Effector CD8-positive, alpha-beta T cell (primary cell): ENCODE results near the gene SULT1C3.

Experiments used
- DNase-seq: peaks from one replicate; lab custom pipeline; 2025; lab: John Stamatoyannopoulos, UW
- total RNA-seq, 4 experiments: gene quantifications; one replicate each; lab custom pipeline; 2026; lab: John Stamatoyannopoulos, UW

The SULT1C3 gene
- total RNA-seq, result 0 reads per million in 4 experiments

DNA sequence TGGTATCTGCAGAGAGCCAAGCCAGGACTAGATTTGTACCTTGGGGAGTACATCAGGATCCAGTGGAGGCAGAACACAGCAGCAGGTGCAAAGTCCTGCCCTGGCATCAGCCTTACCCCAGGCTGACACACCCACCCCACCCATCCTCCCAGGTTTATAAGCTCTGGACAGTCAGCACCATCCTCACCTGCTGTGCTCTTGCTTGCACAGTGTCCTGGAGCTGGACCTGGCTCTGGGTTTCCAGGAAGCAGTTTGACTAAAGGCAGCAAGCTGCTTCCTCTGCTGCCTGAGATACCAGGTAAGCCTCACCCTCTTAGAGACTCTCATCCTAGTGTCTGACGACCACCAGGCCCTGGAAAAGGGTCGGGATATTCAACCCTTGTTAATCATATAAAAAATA lies at the start of gene SULT1C3:
SULT1C3 (plus strand) TSS at position 183 of the 400 bp plus-strand sequence. CDS start 7,227 bp downstream, outside the sequence.
- DNase-seq, result no peak

DNA sequence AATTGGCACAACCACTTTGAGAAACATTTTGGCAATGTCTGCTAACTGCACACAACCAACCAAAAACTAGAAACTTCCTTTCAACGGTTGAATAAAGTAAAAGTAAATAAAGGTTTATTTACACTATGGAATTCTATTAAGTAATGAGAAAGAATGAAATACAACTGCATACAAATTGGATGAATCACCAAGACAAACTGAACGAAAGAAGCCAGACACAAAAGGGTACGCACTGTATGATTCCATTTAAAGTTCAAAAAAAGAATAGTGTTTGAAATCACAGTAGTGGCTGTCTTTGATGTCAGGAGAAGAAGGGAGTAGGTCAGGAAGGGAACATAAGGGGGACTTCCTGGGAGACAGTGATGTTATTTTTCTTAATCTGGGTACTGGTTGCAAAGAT lies 46.5 kb upstream of the SULT1C3 start:
- DNase-seq, result no peak

DNA sequence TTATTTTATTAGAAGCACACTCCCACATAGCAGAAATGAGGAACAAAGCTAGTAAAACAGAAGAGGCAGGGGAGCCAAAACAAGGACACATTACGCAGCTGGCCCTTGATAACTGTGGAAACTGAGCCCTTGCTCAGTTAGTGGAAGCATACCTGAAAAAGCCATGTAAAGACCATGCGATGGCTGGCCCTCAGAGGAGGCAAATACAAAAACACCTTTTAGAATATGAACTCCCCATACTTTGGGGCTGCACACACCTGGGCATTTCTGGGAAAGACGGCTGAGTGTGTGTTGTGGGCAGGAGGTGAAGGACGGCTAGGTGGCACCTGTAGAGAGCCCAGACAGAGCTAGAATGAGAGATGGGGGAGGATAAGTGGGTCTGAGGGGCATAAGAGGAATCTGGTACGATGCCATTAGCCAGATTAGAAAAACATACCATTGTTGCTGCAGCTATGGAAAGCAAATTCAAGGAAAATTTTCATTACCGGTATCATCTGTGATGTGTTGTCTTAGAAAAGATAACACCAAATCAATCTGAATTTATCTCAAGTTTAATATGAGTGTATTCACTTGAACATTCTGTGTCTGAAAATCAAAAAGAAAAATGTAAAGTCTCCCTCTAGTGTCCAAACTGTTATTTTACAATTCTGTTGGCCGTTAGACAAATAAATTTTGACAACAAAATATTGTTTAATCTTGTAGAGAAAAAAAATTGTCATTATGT lies 45.2 kb upstream of the SULT1C3 start:
- DNase-seq, result no peak

DNA sequence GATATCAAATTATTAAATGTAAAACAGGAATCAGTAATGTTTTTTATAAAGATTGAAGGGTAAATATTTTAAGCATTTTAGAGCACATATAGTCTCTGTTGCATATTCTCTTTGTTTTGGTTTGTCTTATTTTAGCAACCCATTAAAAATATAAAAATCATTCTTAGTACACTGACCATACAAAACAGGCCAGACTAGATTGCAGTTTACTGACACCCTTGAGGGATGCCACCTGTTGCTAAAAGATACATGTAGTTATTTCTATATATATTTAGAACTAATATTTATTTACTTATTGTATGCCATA lies 44.7 kb upstream of the SULT1C3 start:
- no peak for DNase-seq

DNA sequence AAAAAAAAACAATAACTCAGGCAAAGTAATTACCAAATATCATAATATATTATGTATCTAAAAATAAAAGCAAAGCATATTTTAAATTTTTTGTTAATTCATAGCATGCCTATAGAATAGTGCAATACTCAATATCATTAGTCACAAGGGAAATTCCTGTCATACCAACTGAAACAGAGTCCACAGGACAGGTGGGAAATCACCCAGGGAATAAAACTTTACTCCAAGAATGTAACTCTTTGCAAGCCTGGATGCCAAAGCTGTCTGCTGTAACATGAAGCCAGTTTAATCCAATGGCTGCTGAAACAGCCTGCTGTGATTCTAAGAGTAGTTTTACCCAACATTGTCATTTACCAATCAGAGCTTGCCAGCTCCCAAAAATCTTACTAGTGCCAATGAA lies 40.0 kb upstream of the SULT1C3 start:
- DNase-seq, result no peak

DNA sequence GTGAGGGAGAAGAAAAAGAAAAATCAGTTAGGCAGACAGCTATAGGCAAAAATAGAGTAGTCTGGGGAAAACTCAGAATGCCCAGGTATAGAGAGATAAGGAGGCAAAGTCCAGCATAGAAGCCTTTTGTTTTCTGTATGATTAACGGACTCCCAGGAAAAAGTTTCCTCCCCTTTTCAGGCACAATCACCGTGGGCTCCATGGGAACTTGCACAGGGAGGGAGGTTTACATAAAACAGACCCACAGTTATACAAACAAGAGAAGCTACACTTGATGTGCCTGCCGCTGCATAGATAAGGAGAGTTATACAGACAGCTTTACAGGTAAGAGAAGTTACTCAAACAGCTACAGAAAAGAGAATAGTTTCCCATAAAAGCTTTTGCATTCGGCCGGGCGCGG lies 39.2 kb upstream of the SULT1C3 start:
- no peak for DNase-seq

DNA sequence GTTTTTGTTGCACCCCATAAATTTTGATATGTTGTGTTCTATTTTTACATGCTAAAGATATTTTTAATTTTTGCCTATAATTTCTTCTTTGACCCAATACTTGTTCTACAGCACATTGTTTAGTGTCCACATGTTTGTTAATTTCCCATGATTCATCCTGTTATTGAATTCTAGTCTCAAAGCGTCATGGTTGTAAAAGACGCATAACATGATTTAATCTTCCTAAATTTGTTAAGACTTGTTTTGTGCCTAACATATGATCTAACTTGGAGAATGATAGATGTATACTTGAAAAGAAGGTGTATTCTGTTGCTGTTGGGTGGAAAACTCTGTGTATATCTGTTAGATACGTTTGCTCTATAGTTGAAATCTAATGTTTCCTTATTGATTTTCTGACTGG lies 27.1 kb upstream of the SULT1C3 start:
- no peak for DNase-seq

DNA sequence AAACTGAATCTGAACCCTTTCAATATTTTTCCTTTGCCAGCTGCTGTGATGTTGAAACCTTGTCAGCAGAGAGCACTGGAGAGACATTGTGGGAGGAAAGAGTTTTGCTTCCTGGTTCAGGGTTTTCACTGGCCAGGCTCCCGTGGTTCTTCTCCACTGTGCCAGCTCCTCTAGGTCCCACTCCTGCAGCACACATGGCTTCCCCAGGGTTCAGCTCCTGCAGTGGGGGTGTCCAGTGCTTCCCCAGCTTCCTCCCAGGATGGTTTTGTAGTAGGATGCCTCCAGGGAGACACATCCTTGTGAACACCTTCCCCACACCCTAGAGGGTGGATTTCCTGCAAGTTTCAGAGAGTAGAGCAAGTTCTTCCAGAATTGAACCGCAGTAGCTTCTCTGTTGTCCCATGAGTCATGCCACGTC lies 24.0 kb upstream of the SULT1C3 start:
- no peak for DNase-seq

DNA sequence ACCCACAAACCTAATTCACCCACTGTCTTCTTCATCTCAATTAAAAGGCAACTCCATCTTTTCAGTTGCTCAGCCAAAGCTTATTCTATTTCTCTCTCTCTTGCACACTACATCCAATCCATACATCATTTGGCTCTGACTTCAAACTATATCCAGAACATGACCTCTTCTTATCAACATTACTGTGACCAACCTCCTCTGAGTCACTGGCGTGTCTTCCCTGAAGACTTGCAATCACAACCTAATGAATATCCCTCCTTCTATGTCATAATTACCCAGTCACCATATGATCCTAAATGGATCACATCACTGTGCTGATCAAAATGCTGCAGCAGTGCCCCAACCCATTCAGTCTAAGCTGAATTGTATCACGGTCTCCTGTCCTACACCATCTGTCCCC lies 22.6 kb upstream of the SULT1C3 start:
- DNase-seq, result no peak

DNA sequence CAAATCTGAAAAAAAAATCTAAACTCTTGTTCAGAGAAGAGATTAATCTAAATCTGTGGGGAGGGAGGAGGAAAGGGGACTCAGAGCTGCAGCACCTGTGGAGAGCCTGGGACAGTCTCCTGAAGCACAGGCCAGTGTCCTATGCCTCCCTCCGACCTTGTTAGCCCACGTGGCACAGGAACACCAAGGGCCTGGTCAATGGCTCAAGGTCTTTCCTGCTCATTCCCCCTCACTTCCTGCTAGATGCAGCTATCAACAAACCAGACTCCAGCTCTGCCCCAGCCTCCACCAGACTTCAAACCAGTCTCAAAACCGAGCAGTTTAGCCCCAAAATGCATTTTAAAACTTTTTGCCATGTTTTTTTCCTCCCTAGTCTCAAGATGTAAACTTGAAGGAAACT lies 20.1 kb upstream of the SULT1C3 start:
- DNase-seq, result no peak

DNA sequence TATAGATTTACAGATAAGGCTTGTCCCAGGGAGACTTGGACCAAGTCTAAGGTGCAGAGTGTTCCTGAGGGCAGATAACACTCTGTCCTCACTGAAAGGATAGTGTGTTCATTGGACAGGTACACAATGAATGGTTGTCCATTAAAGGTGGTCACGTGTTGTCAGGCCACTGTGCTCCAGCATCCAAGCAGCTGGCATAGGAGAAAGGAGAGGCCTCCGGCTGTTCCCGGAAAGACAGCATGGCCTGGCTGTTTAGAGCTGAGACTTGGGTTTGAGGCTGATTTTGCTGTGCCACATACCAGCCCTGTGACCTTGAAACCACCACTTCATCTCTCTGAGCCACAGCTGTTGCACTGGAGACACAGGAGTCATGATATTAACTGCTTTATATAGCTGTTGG lies 19.6 kb upstream of the SULT1C3 start:
- no peak for DNase-seq

DNA sequence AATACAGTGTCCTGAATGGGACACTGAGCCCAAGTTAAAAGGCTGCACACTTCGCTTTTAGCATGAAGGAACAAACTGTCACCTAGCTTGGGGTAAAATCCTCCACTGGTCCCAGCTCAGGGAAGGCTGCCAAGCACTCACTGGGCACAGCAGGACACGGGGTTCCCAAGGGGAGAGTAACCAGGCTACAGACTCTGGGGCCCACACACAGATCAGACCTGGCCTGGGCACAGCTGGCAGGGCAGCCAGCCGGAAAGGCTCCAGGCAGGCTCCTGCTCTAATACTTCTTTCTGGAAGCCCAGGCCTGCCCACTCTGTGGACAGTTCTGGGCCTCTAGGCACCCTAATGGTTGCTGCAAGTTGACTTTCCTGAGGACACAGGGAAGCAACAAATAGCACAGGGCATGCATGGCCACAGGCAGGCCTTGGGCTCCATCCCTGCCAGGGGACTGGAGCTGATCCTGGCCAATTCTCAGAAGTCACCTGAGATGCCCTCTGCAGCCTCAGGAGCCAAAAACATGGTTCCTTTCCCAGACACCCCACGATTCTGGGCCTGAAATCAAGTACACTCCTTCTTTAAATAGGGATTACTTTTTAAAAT lies 18.7 kb upstream of the SULT1C3 start:
- DNase-seq, result no peak

DNA sequence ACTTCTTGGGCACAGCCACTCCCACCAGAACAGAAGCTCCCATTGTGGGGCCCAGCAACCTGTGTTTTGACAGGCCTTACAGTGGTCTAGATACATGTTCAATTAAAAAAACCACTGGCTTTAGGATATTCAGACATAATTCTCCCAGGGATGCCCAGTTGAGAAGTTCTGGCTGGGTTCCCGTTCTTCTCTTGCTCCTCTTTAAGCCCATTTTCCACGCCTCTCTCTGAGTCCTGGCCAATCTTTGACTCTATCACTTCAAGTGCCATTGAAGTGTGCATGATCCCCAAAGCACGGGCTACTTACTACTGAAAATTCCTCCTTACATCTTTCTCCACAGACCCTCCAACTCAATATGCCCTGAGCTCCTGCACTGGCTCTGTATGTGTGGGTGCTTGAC lies 17.5 kb upstream of the SULT1C3 start:
- DNase-seq, result no peak

DNA sequence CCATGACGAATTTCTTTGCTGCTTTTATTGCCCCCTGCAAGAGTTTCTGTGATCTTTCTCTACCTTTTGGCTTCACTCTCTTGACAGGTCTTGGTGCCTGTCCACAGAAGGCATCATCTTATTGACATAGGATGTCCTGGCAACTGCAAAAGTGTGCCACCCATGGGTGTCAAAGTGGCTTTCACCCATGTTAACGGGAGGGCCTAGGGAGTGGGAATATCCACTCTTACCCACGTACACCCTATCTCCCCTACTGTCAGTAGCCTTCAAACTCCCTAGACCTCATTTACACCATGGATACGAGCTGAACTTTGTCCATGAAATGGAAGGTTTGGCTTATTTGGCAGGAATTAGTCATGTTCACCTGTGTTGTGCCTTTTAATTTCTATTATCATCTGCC lies 16.2 kb upstream of the SULT1C3 start:
- DNase-seq, result no peak

DNA sequence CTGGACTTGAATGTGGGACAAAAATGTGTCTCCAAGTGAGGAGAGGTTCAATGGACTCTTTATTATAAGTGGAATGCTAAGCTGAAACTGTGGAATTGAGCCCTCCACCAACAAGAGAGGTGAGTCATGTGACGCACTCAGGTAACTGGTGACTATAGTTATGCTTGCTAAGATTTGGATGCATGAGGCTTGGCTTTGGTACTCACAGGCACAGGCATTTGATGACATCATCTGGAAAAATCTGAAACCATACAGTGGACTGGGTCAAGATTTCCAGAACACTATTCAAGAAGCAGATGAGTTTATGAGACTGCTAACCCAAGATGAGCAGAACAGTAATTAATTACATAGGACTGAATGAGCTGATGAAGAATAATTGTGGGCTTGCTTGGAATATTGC lies 15.7 kb upstream of the SULT1C3 start:
- no peak for DNase-seq

DNA sequence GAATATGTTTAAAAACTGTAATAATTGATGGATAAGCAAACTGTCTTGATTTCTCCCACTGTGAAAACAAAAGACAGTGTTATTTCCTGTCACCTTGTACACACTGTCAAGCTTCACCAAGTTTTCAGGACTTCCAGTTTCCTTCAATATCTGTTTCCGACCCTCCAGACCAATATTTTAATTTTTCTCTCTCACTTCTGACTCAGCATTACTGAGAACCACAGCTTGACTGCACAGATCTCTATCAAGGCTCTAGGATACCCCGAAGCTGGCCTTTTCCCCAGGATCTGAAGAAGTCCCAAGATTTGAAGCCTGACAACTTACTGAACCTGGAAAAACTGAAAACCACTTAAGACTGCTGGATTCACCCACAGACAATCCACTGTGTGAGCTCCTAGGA lies 13.2 kb upstream of the SULT1C3 start:
- no peak for DNase-seq

DNA sequence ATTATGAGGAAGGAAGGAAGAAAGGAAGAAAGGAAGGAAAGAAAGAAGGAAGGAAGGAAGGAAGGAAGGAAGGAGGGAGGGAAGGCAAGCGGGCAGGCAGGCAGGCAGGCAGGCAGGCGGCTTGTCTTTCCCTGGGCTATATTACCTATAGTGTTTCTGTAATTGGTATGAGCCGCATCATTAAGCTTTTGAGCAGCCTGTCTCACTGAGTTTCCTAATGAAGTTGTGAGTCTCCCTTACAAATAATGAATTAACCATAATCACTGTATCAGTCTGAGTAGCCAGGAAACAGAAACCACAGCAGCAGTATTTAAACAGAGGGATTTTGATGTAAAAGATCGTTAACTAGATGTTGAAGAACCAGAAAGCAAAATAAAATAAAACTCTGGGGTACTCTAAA lies 11.8 kb upstream of the SULT1C3 start:
- no peak for DNase-seq

DNA sequence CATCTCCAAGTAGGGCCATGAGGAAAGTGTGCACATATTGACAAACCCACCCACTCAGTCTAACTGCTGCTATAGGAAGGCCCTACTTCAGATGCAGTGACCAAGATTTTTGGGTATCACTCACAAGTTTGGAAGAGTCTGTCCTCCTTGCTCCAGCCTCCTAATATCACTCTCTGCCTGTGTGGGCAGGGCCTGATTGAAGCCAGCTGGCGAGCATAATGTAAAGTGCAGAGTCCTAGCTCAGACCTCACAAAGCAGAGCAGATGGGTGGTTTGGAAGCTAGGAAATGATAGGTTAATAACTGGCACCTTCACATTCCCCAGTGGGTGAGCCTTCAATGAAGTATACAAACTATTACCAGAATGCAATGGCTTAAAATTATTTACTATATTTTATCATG lies 11.2 kb upstream of the SULT1C3 start:
- no peak for DNase-seq

DNA sequence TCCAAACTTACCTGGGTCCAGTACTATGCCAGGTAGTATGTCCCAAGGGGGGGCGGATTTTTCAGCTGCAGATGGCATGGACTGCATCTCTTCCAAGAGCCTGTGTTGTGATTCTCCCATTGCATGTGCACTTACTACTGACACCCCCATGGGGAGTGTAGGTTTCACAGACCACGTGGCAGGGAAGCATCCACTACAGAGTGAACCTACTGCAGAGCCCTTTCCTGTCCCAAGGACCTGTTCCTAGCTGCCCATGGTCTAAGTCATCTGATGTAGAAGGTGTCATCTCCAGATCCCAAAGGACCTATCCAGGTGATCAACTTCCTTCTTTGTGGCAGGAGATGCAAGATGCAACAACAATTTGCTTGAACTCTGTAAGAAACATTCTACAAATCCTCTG lies 9.9 kb upstream of the SULT1C3 start:
- DNase-seq, result no peak

DNA sequence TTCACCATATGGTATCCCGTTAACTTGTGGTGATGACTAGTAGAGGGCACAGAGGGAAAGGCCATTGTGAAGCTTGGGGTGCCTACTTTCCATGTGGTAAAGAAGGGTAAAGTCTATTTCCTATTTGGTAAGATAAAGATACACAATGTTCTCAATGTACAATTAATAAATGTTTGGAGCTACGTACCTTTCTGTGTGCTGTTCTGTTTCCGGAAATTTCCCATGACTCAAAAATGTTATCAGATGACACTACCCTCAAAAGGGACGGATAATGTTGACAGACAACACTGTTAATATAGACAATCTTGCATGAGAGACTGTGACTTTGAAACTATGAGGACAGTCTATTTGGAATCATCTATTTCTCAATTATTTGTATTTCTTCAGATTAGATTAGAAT lies 4.2 kb upstream of the SULT1C3 start:
- DNase-seq, result no peak

DNA sequence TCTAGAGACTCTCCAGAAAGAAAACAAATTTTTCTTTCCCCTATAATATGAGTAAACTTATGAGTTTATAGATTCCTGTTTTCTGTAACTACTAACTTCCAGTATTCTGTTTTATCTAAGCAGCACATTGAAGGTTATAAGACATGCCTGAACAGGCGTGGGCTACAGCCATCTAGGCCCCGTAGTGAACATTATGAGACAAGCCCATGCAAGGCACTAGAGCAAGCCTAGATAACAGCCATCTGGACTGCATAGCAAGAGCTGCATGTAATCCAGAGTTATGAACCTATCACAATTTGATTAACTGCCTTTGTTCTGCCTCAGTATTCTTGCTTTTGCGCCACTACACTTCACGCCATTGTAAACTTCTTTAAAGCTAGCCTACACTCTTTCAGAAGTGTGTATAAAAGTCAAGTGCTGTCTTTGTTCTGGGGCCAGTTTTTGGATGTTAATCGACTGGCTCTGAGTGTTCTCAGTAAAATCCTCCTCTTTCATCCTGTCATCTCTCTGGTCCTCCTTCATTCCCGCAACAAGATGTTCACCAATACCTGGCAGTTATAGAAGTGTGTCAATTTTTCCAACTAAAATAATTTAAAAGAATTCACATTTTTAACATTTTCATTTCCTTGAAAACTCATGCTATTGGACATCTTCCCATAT lies 3.0 kb upstream of the SULT1C3 start:
- no peak for DNase-seq

DNA sequence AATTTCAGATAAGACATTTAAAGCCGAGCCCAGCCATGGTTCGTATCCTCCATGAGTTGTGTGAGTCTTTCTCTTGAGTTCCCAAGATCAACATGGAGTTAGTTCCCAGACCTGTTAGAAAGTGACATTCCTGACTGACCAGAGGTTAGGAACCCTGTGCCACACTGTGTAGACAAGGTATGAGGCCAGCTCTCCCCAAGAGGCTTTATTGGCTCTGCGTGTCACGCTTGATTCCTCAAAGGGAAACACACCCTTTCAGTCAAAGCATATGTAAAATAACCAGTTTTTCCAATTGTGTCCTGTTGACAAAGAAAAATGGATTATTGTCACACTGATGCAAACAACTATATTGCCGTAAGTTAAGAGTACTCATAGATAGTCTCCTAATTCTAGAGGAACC lies 1.2 kb downstream of the SULT1C3 start:
- DNase-seq, result no peak

DNA sequence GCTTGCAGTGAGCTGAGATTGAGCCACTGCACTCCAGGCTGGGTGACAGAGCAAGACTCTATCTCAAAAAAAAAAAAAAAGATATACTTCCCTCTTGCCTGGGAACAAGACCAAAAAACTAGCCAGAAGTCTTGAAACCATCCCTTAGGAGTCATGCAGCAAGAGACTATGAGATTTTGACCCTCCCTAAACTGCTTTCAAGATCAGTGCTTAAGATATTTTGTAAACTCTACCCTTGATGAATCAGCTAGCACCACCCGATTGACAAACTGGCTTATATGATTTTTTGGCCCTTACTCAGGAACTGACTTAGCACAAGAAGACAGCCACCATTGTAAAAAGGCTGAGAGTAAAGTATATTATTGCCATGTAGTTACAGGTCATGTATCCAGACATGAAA lies 3.8 kb downstream of the SULT1C3 start:
- DNase-seq, result no peak
